ENCODE results near the gene TMLHE.
"Not testable (repeated sequence)": the region's sequence is repeated elsewhere in the genome, so short reads cannot be mapped to it uniquely, and the experiment has no call there.

The TMLHE gene, protein sequence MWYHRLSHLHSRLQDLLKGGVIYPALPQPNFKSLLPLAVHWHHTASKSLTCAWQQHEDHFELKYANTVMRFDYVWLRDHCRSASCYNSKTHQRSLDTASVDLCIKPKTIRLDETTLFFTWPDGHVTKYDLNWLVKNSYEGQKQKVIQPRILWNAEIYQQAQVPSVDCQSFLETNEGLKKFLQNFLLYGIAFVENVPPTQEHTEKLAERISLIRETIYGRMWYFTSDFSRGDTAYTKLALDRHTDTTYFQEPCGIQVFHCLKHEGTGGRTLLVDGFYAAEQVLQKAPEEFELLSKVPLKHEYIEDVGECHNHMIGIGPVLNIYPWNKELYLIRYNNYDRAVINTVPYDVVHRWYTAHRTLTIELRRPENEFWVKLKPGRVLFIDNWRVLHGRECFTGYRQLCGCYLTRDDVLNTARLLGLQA

DNA sequence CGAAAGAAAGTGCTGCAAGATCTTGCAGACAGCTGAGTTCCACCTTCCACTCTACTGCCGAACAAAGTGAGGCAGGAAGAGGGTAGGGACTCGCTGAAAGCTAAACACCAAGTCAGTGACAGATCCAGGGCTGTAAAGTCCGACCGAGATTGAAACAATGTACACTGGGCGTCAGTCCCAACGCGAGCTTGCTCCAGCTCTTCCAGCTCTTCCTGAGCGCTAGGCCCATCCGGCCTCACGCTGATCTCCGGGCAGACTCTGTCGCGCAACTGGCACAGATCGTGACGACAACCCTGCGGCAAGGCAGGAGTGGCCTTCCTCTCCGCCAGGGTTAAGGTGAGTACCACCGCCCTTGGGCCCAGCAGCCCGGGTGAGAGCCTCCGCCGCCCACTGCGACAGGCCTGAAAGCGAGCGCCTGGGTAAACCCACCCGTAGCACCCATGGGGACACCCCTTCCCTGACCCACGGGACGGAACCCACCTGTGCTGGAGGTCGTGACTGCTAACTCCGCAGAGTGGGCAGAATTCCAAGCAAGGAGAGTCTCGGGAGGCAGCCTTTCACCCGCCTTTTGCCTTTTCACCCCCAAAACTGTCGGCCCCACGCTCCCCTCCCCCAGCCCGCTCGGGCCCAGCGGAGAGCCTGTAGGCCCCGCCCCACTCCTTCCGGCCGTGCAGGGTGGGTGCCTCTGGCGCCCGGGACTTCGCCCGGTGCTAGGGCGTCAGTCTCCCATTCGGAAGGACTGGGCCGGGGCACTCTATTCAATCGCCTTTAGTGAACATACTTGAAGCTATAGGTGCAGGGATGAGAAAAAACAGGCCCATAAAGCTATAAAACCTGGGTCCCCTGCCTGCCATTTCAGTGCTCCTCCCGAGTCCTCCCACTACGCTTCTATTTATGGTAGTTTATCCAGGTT lies at the start of gene TMLHE, which contains the start of gene SPRY3:
Gene TMLHE (minus strand): TSS at position 641 of the 913 bp plus-strand sequence. CDS start 67,676 bp downstream, outside the sequence.
Gene SPRY3 (plus strand): TSS at position 275 of the 913 bp plus-strand sequence.
- peak; percentile 44 for DNase-seq (ENCODE audit: low read depth)

DNA sequence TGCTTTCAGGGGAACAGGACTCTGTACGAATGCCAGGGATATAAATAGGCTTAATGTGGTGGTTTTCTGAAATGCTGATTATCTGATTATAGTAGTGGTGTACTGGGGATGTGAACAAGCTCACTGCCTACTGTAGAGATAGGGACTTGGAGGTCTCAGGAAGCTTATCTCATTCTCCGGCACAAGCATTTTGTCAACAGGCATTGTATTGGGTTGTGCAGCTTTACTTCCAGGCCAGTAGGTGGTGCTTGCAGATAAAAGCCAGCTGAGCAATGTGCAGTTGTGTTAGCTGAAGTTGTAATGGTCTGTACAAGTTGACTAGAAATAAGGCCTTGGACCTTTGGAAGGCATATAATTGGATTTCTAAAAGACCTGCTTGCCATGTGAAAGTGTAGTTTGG lies 49.5 kb upstream of the TMLHE start:
- no peak for DNase-seq (ENCODE audit: low read depth)

DNA sequence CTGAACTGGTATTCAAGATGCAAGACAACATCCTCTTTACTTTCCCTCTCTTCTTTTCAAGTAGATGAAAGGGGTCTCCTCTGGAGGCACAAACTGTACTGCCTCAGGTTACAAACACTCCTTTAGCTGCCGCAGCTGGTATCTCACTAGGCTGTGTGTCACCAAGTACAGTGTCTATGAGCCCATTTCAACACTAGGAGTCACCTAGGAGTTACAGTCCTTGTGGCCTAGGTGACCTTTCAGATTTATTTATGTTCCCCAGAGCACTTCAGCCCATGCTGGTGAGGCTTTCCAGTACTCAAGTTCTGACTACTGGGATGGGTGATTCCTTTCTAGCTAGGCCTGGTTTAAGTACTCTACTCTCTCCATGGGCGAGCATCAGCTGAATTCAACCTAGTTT lies 32.4 kb upstream of the TMLHE start:
- no peak for DNase-seq (ENCODE audit: low read depth)

DNA sequence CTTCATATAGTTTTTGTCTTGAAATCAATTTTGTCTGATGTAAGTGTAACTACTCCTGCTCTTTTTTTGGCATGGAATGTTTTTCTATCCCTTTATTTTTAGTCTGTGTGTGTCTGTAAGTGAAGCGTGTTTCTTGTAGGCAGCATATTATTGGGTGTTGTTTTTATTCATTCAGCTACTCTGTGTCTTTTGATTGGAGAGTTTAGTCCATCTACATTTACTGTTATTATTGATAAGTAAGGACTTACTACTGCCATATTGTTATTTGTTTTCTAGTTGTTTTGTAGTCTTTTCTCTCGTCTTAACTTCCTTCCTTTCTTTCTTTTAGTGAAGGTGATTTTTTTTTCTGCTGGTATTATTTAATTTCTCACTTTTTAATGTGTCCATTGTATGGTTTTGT lies 30.5 kb upstream of the TMLHE start:
- no peak for DNase-seq (ENCODE audit: low read depth)

DNA sequence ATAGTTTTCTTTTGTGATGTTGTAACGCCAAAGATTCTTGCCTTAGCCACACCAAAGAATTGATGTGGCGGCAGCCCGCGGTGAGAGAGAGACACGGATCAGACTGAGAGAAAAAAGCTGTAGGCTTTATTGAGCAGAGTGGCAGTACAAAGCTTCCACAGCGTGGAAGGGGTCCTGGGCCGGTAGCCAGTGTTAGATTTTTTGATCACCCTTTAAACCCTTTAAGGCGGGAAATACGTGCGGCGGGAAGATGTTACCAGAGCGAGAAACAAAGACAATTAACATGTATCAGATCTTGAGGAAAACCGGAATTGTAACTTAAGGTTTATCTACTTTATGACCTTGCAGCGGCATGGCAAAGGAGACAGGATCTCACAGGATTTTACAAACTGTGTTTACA lies 28.6 kb upstream of the TMLHE start:
- DNase-seq (ENCODE audit: low read depth), result not testable (repeated sequence)

DNA sequence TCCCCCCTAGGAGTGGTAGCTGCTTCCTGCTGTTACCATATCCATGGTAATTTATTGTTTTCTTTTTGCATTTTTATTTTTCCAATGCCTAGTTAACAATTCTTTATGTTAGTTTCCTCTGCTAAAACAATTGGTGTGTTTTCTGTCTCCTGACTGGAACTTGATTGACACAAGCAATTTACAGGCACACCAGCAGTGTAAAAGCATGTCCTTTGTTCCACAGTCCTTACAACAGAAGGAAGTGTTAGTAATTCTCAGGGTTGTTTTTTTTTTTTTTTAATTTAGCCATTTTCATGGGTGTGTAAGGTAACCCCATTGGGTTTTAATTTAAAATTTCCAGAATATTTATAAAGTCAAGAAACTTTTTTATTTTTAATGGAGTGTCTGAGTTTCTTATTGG lies 25.0 kb upstream of the TMLHE start:
- no peak for DNase-seq (ENCODE audit: low read depth)

DNA sequence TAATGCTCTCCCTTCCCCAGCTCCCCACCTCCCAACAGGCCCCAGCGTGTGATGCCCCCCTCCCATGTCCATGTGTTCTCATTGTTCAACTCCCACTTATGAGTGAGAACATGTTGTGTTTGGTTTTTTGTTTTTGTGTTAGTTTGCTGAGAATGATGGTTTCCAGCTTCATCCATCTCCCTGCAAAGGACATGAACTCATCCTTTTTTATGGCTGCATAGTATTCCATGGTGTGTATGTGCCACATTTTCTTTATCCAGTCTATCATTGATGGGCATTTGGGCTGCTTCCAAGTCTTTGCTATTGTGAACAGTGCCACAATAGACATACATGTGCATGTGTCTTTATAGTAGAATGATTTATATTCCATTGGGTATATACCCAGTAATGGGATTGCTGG lies 22.3 kb upstream of the TMLHE start:
- DNase-seq (ENCODE audit: low read depth), result not testable (repeated sequence)

DNA sequence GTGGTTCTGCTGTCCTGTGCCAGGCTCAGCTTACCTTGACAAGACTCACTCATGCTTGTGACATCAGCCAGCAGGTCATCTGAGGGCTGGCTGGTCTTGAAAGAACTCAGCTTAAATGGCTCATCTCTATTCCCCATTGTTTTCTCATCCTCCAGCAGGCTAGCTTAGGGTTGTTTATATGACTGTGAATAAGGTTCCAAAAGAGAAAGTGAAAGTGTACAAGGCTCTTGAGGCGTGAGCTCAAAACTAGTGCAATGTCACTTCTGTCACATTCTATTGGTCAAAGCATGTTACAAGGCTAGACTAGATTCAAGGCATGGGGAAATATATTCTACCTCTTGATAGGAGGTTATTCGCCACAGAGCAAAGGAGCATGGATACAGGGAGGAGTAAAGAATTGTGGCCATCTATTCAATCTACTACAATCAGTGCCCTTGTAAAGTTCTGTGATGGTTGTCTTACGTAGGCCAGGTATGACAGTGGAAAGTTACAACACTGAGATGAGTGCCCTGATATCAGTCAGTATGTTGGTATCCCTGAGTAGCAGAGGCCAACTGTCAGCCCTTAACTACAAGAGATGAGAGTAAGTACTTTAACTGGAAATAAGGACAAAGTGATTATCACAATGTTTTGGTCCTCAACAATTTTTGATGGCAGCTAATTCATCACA lies 19.8 kb upstream of the TMLHE start:
- no peak for DNase-seq (ENCODE audit: low read depth)

DNA sequence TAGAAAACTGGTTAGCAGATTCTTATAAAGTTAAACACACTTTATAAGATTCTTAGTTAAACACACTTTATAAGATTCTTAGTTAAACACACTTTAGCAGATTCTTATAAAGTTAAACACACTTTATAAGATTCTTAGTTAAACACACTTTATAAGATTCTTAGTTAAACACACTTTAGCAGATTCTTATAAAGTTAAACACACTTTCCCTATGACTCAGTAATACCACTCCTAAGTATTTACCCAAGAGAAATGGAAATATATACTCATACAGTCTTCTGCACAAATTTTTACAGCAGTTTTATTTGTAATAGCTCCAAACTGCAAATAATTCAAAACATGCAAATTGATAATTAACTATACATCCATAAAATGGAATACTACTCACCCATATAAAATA lies 7.4 kb upstream of the TMLHE start:
- DNase-seq (ENCODE audit: low read depth), result not testable (repeated sequence)

DNA sequence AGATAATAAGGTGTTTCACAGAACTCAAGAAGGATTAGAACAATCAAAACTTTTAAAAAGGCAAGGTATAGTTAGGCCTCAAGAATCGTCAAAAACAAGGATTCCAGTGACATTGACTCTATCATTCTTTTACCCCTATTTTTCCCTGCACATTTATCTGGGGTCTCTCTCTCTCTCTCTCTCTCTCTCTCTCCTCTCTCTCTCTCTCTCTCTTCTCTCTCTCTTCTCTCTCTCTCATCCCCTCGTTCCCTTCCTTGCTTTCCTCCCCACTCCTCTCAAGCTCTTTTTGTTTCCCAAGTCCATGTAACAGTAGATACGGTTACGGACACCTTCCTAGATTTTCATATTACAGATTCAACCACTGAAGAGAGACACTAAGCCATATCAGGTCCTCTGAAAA lies 3.2 kb upstream of the TMLHE start:
- no peak for DNase-seq (ENCODE audit: low read depth)

DNA sequence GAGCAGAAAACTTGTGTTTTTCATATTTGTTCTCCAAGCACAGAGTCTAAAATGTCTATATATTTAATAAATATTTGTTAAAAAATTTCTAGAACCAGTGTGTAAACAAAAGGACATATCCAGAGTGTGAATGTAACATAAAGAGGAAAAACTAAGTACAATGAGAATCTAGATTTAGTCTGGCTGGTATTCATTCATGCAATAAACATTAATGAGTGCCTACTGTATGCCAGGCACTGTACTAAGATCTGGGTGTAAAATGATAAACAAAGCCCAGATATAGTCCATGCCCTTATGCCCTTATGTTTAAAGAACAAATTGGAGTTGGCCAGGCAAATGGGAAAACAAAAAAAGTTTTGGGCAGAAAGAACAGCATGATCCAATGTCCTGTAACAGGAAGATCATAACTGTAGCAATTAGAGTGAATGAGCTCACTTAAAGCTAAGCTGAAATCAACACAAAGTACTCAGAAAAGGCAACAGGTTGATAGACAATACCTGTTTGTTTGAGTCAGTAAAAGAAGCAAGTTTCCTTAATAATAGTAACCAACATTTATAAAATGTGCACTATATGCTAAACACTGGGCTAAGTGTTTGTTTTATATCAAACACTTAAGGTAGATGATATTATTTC lies 1.3 kb upstream of the TMLHE start:
- no peak for DNase-seq (ENCODE audit: low read depth)

DNA sequence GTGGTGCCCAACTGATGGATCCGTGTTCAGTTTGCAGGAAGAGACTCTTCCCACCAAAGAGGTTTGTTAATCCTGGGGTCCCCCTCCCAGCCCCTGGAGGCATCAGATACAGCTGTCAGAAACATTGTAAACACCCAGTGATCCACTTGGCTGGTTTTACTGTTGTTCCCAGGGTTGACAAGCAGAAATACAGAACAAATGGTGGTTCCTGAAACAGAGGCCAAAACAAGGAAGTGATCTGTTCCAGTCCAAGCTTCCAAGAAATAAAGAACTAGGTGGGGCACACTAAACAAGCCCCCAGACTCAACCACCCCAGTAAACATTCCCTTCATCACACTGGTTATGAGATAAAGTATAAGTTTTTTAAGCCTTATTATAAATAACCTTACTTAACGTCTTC lies 1.4 kb downstream of the TMLHE start:
- DNase-seq (ENCODE audit: low read depth), result no peak

DNA sequence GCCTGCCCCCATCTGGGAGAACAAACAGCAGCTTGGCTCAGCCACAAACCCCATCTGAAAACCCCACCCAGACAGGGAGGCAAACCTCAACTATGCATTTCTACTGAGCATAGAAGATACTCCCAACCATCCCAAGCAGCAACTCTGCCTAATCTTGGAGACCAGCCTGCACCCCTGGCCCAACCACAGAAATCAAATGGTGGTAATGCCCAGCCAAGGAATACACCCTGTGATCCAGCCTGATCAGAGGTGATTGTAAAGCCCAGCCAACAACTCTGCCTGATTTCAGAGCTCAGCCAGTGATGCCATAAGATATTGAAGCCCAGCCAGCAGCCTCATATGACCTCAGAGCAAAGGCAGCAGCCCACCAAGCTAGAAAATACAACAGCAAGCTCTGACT lies 19.8 kb downstream of the TMLHE start:
- no peak for DNase-seq (ENCODE audit: low read depth)

DNA sequence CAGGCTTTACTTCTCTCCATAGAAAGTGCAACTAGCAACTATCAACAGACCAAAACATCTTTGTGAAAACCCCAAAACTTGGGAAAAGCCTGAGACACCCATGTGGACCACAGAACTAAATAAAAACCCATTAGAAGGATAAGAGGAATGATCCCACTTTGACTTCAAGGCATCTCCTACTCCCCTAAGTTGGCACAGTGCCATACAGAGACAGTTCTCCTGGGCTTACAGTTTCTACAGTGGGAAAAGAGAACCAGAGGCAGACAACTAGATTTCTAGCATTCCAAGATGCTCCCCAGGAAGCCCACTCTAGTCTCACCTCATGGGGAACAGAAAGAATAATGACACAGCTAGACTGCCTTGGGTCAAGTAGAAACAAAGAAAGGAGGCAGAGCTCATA lies 20.4 kb downstream of the TMLHE start:
- no peak for DNase-seq (ENCODE audit: low read depth)

DNA sequence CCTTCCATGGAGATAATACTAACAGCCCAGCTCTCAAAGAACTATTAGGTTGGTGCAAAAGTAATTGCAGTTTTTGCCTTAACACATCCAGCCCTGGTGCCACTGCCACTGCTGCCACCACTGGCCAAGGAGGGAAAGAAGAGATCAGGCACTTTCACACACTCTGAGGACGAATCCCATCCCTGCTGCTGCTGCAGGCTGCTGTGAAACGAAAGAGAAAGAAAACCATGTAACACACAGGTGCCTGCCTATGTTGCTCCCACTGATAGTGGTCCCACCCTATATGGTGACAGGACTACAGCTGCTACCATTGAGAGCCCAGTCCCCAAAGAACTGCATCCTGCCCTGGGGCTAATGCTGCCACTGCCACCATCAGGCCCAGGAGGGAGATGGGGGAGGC lies 35.1 kb downstream of the TMLHE start:
- no peak for DNase-seq (ENCODE audit: low read depth)

DNA sequence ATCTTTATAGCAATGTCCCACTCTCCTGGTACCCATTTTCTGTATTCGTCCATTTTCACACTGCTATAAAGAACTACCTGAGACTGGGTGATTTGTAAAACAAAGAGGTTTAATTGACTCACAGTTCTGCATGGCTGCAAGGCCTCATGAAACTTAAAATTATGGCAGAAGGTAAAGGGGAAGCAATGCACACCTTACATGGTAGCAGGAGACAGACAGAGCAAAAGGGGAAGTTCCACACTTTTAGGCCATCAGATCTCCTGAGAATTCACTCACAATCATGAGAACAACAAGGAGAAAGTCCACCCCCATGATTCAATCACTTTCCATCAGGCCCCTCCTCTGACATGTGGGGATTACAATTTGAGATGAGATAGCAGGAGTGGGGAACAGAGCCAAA lies 49.7 kb downstream of the TMLHE start:
- DNase-seq (ENCODE audit: low read depth), result no peak

DNA sequence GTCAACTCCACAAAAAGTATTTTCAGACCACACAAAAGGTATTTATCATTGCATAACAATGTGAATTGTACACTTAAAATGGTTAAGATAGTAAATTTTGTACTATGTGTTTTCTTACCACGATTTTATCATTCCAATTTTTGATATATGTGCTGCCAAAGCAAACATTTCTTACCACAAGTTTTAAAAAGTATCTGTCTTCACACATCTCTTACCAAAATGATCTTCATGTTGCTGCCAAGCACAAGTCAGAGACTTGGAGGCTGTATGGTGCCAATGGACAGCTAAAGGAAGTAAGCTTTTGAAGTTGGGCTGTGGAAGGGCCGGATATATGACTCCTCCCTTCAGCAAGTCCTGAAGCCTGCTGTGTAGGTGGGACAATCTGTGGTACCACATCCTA lies 67.9 kb downstream of the TMLHE start:
- DNase-seq (ENCODE audit: low read depth), result no peak

DNA sequence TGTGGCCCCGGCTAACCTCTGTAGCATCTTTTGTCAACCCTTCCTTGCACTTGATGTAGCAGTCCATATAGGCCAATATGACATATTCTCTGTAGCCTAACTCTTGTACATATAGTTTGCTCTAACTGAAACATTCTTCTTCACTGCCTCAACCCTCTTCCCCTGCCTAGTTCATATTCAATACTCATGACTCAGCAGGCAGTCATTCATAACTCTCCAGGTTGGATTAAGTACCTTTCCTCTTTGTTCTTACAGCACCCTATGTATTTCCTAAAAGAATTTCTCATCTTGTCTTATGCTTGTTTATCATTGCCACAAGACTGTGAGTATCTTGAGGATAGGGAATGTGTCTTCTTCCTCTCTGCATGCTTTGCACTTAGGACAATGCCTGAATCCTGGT lies 76.9 kb downstream of the TMLHE start:
- DNase-seq (ENCODE audit: low read depth), result peak; percentile 2

DNA sequence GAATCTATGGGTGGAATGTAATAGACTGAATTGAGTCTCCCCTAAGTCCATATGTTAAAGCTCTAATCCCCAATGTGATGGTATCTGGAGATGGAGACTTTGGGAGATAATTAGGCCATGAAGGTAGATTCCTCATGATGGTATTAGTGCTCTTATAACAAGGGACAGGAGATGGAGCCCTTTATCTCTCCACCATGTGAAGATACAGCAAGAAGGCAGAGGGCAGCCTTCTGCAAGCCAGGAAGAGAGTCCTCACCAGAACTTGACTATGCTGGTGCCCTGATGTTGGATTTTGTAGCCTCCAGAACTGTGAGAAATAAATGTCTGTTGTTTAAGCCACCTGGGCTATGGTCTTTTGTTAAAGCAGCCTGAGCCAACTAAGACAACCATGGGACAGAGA lies 78.0 kb downstream of the TMLHE start:
- no peak for DNase-seq (ENCODE audit: low read depth)

DNA sequence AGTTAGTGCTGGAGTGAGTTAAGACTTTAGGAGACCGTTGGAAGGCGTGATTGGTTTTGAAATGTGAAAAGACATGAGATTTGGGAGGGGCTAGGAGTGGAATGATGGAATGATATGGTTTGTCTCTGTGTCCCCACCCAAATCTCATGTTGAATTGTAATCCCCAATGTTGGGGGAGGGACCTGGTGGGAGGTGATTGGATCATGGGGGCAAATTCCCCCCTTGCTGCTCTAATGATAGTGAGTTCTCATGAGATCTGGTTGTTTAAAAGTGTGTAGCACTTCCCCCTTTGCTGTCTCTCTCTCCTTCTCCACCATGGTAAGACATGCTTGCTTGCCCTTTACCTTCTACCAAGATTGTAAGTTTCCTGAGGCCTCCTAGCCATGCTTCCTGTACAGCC lies 85.7 kb downstream of the TMLHE start:
- not testable (repeated sequence) for DNase-seq (ENCODE audit: low read depth)

DNA sequence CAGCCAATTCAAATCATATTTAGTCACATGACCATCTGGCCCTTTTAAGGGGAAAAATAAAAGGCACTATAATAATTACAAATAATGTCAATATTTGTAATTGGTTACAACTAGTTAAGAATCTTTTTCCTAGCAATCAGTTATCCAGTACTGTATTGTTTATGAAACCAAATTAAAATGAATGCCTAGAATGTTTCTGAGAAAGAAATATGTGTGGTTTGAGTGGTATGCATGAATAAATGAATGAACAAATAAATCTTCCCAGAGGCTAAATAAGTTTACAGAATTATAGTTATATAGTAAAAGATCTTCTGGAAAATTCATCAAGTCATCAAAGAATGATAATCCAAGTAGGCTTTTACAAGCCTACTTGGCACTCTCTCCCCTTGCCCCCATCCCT lies 98.5 kb downstream of the TMLHE start:
- DNase-seq (ENCODE audit: low read depth), result no peak

DNA sequence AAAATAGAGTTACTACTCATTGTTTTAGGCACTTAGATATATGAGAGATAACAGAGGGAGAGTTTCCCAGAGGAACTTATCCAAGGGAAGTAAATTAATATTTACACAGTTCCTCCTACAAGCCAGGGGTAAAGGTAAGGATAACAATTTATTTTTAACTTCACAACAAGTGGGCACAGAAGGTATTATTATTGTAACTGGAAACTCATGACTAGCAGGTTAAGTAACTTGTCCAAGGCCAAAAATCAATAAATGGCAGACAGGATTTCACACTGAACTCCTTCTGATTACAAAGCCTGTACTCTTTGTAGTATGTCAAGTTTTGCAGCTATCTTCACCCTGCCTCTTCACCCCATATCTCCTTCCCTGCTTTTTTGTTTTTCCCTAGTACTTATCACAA lies 107.5 kb downstream of the TMLHE start:
- DNase-seq (ENCODE audit: low read depth), result no peak
